WTC11 (cell line): ENCODE data around the gene TBX5. TPM values are rescaled to one million over a fixed set of nuclear protein-coding genes. Genes with fewer than 3 reads are reported as not detected.

ENCODE experiments used
- ATAC-seq: fragments of 200-7000 bp; cut with Tn5 transposase; 2 replicates; pipeline ENCODE4 v1.10.0; 2021; ENCODE audit warnings: mild to moderate bottlenecking, moderate library complexity
- CTCF ChIA-PET: fragments of 300-600 bp; sonication (Branson Sonifier 250); formaldehyde crosslinking; loops from one replicate; lab custom pipeline; 2021; ENCODE audit warnings: antibody characterized with exemption; lab: Charles Lee
- POLR2A ChIA-PET: fragments of 350-600 bp; sonication (Branson Sonifier 250); formaldehyde crosslinking; loops from one replicate; lab custom pipeline; 2021; ENCODE audit warnings: antibody characterized with exemption; lab: Charles Lee
- DNase-seq: peaks from one replicate; pipeline ENCODE4 v3.0.0; 2021; ENCODE audit warnings: low spot score
- H3K27ac Mint-ChIP-seq: 2 replicates; pipeline ENCODE4 v1.8.0; 2021; ENCODE audit warnings: mixed read lengths
- H3K27me3 Mint-ChIP-seq: 2 replicates; pipeline ENCODE4 v1.8.0; 2021; ENCODE audit warnings: low read depth, mild to moderate bottlenecking, moderate library complexity, mixed read lengths
- H3K36me3 Mint-ChIP-seq: 2 replicates; pipeline ENCODE4 v1.8.0; 2021; ENCODE audit warnings: mixed read lengths
- H3K4me1 Mint-ChIP-seq: 2 replicates; pipeline ENCODE4 v1.8.0; 2022; ENCODE audit warnings: mixed read lengths
- H3K4me3 Mint-ChIP-seq: 2 replicates; pipeline ENCODE4 v1.8.0; 2021; ENCODE audit warnings: mild to moderate bottlenecking, moderate library complexity, mixed read lengths
- H3K9me3 Mint-ChIP-seq: 2 replicates; pipeline ENCODE4 v1.8.0; 2021; ENCODE audit warnings: mixed read lengths
- ARID4B ChIP-seq: sonication (generic); formaldehyde crosslinking; IDR thresholded peaks from 2 replicates; pipeline ENCODE4 v1.8.0; 2023; ENCODE audit warnings: missing genetic modification reagents, mild to moderate bottlenecking, borderline replicate concordance
- ATF3 ChIP-seq: sonication (generic); formaldehyde crosslinking; conservative IDR thresholded peaks from 2 replicates; pipeline ENCODE4 v1.8.1; 2022; ENCODE audit warnings: mild to moderate bottlenecking, missing genetic modification reagents
- CBFB ChIP-seq: sonication (generic); formaldehyde crosslinking; IDR thresholded peaks from 2 replicates; pipeline ENCODE4 v1.8.1; 2022; ENCODE audit warnings: mild to moderate bottlenecking, low read depth, missing genetic modification reagents
- CREM ChIP-seq: sonication (generic); formaldehyde crosslinking; IDR thresholded peaks from 2 replicates; pipeline ENCODE4 v1.8.1; 2022; ENCODE audit warnings: mild to moderate bottlenecking, missing genetic modification reagents, moderate library complexity
- CTCF ChIP-seq: fragments of 200-600 bp; IDR thresholded peaks from 2 replicates; pipeline ENCODE4 v1.8.0; 2022; ENCODE audit warnings: antibody characterized with exemption
- ERG ChIP-seq: fragments of 250-450 bp; sonication (Bioruptor Pico); IDR thresholded peaks from 2 replicates; pipeline ENCODE4 v1.8.0; 2021; ENCODE audit warnings: mild to moderate bottlenecking
- FOXP1 ChIP-seq: sonication (generic); formaldehyde crosslinking; IDR thresholded peaks from 2 replicates; pipeline ENCODE4 v1.8.0; 2022; ENCODE audit warnings: missing genetic modification reagents, mild to moderate bottlenecking, moderate library complexity, borderline replicate concordance
- HMGA2 ChIP-seq: fragments of 250-450 bp; sonication (Bioruptor Pico); IDR thresholded peaks from 2 replicates; pipeline ENCODE4 v1.4.0; 2021; ENCODE audit warnings: mild to moderate bottlenecking, moderate library complexity
- MAX ChIP-seq: sonication (generic); formaldehyde crosslinking; IDR thresholded peaks from 2 replicates; pipeline ENCODE4 v1.8.0; 2022; ENCODE audit warnings: mild to moderate bottlenecking, missing genetic modification reagents
- NFATC4 ChIP-seq: fragments of 250-450 bp; sonication (Bioruptor Pico); IDR thresholded peaks from 2 replicates; pipeline ENCODE4 v1.9.0; 2021; ENCODE audit warnings: mild to moderate bottlenecking
- NR1H2 ChIP-seq: sonication (generic); formaldehyde crosslinking; IDR thresholded peaks from 2 replicates; pipeline ENCODE4 v1.9.0; 2021; ENCODE audit warnings: mild to moderate bottlenecking, moderate library complexity, missing genetic modification reagents
- PREB ChIP-seq: sonication (generic); formaldehyde crosslinking; IDR thresholded peaks from 2 replicates; pipeline ENCODE4 v1.8.1; 2022; ENCODE audit warnings: mild to moderate bottlenecking, missing genetic modification reagents, moderate library complexity, borderline replicate concordance
- STAT6 ChIP-seq: sonication (generic); formaldehyde crosslinking; conservative IDR thresholded peaks from 2 replicates; pipeline ENCODE4 v1.8.1; 2023; ENCODE audit warnings: mild to moderate bottlenecking, low read depth, missing genetic modification reagents, moderate library complexity
- ZNF263 ChIP-seq: sonication (generic); formaldehyde crosslinking; IDR thresholded peaks from 2 replicates; pipeline ENCODE4 v1.8.1; 2022; ENCODE audit warnings: low read depth, mild to moderate bottlenecking, moderate library complexity, missing genetic modification reagents
- ZNF671 ChIP-seq: fragments of 250-450 bp; sonication (Bioruptor Pico); IDR thresholded peaks from 2 replicates; pipeline ENCODE4 v1.8.0; 2021; ENCODE audit warnings: mild to moderate bottlenecking
- total RNA-seq: library from RNA; stranded (reverse); gene quantifications from 3 replicates; pipeline ENCODE4 v1.2.3, GENCODE V29; 2021

TBX5 gene
- total RNA-seq, 1 experiment from 2014 or later = 0.33 TPM

- no peak for TF ChIP-seq STAT6 (CRISPR knock-in tag)
- TF ChIP-seq ARID4B (CRISPR knock-in tag) = no peak
- TF ChIP-seq NFATC4 (CRISPR knock-in tag) = no peak
- TF ChIP-seq HMGA2 (CRISPR knock-in tag) = no peak
- no peak for TF ChIP-seq CTCF
- no peak for TF ChIP-seq FOXP1
- no peak for TF ChIP-seq CBFB
- no peak for TF ChIP-seq ZNF263 (CRISPR knock-in tag)
- no peak for TF ChIP-seq CREM (CRISPR knock-in tag)
- TF ChIP-seq PREB = no peak
- no peak for TF ChIP-seq NR1H2
- no peak for TF ChIP-seq ERG
Measured at GRCh38 chr12:114395755-114396152, 10.2 kb downstream of the TBX5 start (continued).

GRCh38 chr12:114395233-114395632 lies 10.7 kb downstream of the TBX5 start:
- Mint-ChIP-seq H3K27me3 (peaks cover 90% of the 10 kb centered on the region), H3K27ac (no peak overlapping the region), H3K4me3 (peak overlapping the region; percentile 64), H3K36me3 (no peaks in the 10 kb centered on the region), H3K4me1 (peaks cover 83% of the 10 kb centered on the region), H3K9me3 (no peaks in the 10 kb centered on the region)
- ChIA-PET POLR2A (no interaction called here), CTCF (no interaction called here)
- no peak for ATAC-seq
- DNase-seq = no peak
- TF ChIP-seq MAX (CRISPR knock-in tag) = no peak
- no peak for TF ChIP-seq NFATC4 (CRISPR knock-in tag)
- no peak for TF ChIP-seq ATF3 (CRISPR knock-in tag)
- TF ChIP-seq ZNF671 = no peak
- no peak for TF ChIP-seq ZNF263 (CRISPR knock-in tag)
- TF ChIP-seq, all 79 proteins: peak for 0
